Measurements from ENCODE around the gene CRYBB2.
"Not testable (repeated sequence)": the region's sequence is repeated elsewhere in the genome, so short reads cannot be mapped to it uniquely, and the experiment has no call there.

Gene CRYBB2, protein sequence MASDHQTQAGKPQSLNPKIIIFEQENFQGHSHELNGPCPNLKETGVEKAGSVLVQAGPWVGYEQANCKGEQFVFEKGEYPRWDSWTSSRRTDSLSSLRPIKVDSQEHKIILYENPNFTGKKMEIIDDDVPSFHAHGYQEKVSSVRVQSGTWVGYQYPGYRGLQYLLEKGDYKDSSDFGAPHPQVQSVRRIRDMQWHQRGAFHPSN

DNA sequence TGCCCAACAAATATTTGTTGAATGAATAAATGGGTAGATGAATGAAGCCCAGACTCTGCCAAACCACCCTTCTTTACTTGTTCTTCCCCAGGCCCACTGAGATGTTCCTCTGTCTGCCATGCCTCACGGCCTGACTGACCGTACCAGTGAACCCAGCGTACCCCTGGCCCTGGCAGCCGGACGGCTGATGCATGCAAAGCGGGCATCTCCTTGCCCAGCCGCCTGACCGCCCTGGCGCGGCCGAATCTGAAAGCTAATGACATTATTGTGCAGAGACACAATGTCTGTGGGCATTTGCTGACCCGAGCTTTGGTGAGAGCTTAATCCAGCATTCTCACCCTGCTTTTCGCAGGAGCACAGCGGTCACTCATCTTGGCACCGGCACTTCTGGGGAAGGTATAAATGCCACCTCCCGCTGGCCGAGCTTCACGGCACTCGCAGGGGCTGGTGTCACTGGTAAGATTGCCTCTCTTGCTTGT is at the start of gene CRYBB2:
Gene CRYBB2 (plus strand): TSS at position 429 of the 479 bp plus-strand sequence. CDS start 1,791 bp downstream, outside the sequence.
- in situ Hi-C loops (cut with HindIII; ENCODE audit: low sequenced_read_pairs): no loop called here

GRCh38 chr22:25170426-25170980 is 48.9 kb upstream of the CRYBB2 start:
- in situ Hi-C loops (cut with HindIII; ENCODE audit: low sequenced_read_pairs): no loop called here

- in situ Hi-C loops (cut with HindIII; ENCODE audit: low sequenced_read_pairs): no loop called here
These were observed 47.3 kb upstream of the CRYBB2 start for GRCh38 chr22:25172153-25172552.

DNA sequence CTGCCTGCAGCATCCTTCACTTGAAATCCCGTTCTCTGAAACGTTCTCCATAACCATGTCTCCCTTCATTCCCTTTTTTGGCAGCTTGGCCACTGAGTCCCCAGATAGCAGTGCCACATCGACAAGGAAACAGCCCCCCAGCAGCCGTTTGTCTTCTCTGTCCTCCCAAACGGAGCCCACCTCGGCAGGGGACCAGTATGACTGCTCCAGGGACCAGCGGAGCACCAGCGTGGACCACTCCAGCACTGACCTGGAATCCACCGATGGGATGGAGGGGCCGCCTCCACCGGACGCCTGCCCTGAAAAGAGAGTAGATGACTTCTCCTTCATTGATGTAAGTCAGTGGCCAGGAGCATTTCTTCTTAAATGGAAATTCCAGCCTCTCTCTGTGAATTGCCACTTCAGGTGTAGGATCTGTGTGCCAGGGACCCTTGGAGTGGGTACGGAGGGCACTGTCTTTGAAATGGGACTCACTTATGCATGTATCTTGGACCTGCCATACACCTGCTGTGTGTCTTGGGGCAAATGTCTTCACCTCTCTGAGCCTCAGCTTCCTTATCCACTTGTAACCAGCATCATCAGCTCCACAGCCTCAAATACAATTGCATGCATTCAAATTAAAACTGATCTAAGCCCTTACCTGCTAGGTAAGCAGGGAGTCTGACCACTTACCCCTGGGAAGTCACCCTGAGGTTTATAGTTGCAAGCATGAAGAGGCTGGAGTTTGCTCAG is 45.1 kb upstream of the CRYBB2 start:
- in situ Hi-C loops (cut with HindIII; ENCODE audit: low sequenced_read_pairs): no loop called here

DNA sequence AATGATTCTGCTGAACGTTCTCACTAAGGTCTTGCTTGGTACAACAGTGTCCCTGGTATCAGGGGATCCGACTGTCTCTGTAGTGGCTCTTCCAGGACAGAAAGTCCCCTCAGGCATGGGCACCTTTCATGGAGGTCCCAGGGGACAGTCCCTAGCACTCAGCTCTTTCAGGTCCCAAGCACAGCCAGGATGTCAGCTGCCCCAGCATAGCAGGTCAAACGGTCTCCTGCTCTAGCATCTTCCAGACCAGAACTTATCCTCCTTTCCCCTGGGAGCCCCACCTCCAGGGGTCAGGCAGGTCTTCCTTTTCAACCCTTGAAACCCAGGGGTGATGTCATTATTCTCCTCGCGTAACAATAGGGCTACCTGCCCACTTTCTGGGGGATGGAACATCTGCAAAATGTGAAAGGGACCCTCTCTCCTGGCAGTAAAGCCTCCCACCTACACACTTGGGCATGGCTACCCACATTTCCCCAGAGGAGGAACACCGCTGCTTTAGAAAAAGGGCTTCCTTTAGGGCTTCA is 44.5 kb upstream of the CRYBB2 start:
- in situ Hi-C loops (cut with HindIII; ENCODE audit: low sequenced_read_pairs): no loop called here

DNA sequence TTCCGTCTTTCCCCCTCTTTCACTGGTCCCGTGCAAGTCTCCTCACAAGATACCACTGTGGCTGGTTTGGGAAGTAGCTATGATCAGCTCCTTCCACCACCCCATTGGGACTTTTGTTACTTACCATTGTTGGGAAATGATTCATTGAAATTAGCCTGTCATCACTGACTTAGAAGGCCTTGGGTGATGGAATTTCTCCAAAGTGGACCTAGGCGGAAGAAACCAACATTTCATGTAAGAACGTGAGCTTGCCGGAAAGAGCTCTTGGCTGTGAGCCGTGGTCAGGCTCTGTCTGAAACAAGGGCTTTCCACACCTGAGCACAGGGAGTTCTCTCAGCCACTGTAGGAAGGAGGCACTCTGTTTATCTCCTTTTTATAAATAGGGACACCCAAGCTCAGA is 43.3 kb upstream of the CRYBB2 start:
- in situ Hi-C loops (cut with HindIII; ENCODE audit: low sequenced_read_pairs): no loop called here

DNA sequence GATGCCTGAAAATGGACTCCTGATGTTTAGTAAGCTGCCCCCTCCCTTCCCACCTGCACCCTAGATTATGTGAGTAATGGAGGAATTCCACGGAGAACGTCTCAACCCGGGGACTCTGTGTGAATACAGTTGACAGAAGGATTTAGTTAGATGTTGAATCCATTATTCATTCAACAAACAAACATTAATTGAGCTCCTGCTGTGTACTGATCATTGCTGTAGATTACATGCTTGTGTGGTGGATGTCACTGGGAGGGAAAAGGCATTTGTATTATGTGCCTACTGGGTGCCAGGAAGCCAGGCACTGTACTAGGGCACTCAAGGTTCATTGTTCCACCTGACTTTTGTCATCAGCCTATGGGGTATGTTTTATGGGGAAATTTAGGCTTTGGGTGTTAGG is 42.6 kb upstream of the CRYBB2 start:
- in situ Hi-C loops (cut with HindIII; ENCODE audit: low sequenced_read_pairs): no loop called here

GRCh38 chr22:25177226-25177625 is 42.2 kb upstream of the CRYBB2 start:
- in situ Hi-C loops (cut with HindIII; ENCODE audit: low sequenced_read_pairs): no loop called here

GRCh38 chr22:25177895-25178294 is 41.5 kb upstream of the CRYBB2 start:
- in situ Hi-C loops (cut with HindIII; ENCODE audit: low sequenced_read_pairs): no loop called here

DNA sequence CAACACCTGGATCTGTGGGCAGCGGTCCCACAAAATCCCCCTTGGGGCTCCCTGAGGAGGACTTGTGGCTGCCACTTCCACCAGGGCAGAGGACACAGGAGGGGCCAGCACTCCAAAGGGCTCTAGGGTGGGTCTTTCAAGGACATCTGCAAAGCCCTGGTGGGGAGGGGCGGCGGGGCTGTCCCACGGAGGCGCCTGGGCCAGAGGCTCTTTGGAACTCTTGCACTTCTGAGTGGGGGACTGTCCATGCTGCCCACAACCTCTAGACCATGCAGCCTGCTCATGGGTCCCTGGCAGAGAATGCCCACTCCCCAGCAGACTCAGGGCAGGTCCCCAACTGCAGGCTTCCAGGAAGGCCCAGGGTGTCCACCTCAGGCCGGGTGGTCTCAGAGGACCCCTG is 41.1 kb upstream of the CRYBB2 start:
- in situ Hi-C loops (cut with HindIII; ENCODE audit: low sequenced_read_pairs): not testable (repeated sequence)

GRCh38 chr22:25178869-25179631 is 40.4 kb upstream of the CRYBB2 start:
- in situ Hi-C loops (cut with HindIII; ENCODE audit: low sequenced_read_pairs): not testable (repeated sequence)

DNA sequence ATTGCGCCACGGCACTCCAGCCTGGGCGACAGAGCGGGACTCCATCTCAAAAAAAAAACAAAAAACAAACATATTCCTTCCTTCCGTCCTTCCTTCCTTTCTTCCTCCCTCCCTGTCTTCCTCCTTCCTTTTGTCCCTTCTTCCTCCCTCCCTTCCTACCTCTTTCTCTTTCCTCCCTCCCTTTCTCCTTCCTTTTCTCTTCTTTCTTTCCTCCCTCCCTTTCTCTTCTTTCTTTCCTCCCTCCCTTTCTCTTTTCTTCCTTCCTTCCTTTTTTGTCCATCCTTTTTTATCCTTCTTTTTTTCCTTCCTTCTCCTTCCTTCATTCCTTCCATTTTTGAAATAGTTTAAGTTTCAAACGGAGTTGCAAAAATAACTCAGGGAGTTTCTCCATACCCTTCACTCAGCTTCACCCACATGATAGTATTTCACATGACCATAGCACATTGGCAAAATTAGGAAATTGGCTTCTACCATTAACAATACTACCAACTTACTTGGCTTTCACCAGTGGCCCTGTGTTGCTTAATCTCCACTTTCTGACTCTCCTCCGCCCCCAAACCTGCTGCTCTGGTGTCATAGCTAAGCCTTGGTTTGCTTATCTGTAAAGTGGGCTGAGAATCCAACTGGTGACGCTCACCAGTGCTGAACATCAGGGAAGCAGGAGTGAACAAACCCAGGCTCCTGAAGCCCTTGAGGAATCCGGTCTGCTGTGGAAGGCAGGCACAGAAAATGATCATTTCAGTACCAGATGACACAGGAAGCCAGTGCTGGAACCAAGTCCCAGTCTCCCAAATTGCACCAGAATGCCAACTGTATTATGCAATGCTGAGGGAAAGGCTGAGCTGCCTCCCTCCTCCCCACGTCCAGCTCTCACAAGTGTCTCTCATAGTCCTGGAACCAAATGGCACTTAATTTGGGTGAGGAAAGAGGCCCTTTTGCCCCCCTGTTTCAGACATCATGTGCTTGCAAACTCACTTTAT is 37.0 kb upstream of the CRYBB2 start:
- in situ Hi-C loops (cut with HindIII; ENCODE audit: low sequenced_read_pairs): no loop called here

GRCh38 chr22:25183949-25184619 is 35.4 kb upstream of the CRYBB2 start:
- in situ Hi-C loops (cut with HindIII; ENCODE audit: low sequenced_read_pairs): no loop called here

- in situ Hi-C loops (cut with HindIII; ENCODE audit: low sequenced_read_pairs): no loop called here
These were observed 33.3 kb upstream of the CRYBB2 start for GRCh38 chr22:25186140-25186539.

GRCh38 chr22:25187469-25187868 is 32.0 kb upstream of the CRYBB2 start:
- in situ Hi-C loops (cut with HindIII; ENCODE audit: low sequenced_read_pairs): no loop called here

DNA sequence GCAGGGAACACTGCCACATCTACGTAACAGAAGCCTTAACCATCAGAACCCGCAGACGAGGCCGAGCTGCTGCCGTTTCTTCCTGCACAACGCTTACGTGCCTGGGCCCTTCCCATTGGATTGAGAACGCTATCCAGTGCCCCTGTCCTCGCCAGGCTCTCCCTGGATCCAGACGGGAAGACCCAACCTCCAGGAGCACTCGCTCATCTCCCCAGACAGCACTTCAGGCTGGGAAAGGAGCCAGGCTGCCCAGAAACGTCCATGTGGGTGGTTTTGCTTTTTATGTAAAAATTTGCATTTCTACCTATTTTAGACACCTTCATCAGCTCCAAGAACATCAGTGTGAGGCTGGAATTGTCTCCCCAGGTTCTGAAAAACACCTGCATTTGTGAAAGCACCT is 27.0 kb upstream of the CRYBB2 start:
- in situ Hi-C loops (cut with HindIII; ENCODE audit: low sequenced_read_pairs): no loop called here

- in situ Hi-C loops (cut with HindIII; ENCODE audit: low sequenced_read_pairs): no loop called here
These were observed 26.3 kb upstream of the CRYBB2 start for GRCh38 chr22:25193130-25193529.

- in situ Hi-C loops (cut with HindIII; ENCODE audit: low sequenced_read_pairs): no loop called here
These were observed 25.9 kb upstream of the CRYBB2 start for GRCh38 chr22:25193548-25193947.

GRCh38 chr22:25196326-25196725 is 23.1 kb upstream of the CRYBB2 start:
- in situ Hi-C loops (cut with HindIII; ENCODE audit: low sequenced_read_pairs): no loop called here
